Kidney epithelial cell (primary cell): ENCODE measurements around the gene LY6G5B. TPM values are rescaled to one million over a fixed set of nuclear protein-coding genes. Genes with fewer than 3 reads are reported as not detected.

Experiments used
- DNase-seq: peaks from one replicate; pipeline ENCODE4 v3.0.0-alpha.2; 2010; ENCODE audit warnings: low read depth
- H3K27me3 ChIP-seq: 2 replicates; pipeline ENCODE4 v1.6.0; 2011; ENCODE audit warnings: low read length; ENCODE audit not compliant: control insufficient read depth, insufficient read depth
- H3K36me3 ChIP-seq: 2 replicates; pipeline ENCODE4 v1.5.1; 2011; ENCODE audit warnings: low read length; ENCODE audit not compliant: control insufficient read depth, insufficient read depth
- H3K4me3 ChIP-seq: 2 replicates; pipeline ENCODE4 v1.5.1; 2011; ENCODE audit warnings: low read depth, mild to moderate bottlenecking, control low read depth, low read length
- total RNA-seq: library from RNA; depleted of rRNA; stranded (reverse); fragments of >200 nt; gene quantifications from 2 replicates; pipeline ENCODE4 v1.2.3, GENCODE V29; 2015
- TF ChIP-seq, protein P1 (sequence below): IDR thresholded peaks from 2 replicates; pipeline ENCODE4 v1.5.1; 2011; ENCODE audit warnings: mild to moderate bottlenecking, moderate library complexity, low read length, control low read depth, inconsistent platforms; ENCODE audit not compliant: insufficient read depth, poor library complexity, severe bottlenecking

Gene LY6G5B, protein sequence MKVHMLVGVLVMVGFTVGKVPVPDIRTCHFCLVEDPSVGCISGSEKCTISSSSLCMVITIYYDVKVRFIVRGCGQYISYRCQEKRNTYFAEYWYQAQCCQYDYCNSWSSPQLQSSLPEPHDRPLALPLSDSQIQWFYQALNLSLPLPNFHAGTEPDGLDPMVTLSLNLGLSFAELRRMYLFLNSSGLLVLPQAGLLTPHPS
- 2.8 and 6.0 TPM in 2 replicates for total RNA-seq

DNA sequence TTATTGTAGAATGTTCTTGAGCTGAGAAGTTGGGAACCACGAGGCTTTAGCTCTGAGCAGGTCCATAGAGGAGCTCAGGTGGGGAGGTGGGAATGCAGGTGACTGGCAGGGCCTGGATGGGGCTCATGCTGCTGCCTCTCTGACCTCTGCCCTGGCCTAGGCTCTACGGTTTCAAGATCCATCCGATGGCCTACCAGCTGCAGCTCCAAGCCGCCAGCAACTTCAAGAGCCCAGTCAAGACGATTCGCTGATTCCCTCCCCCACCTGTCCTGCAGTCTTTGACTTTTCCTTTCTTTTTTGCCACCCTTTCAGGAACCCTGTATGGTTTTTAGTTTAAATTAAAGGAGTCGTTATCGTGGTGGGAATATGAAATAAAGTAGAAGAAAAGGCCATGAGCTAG lies at the start of gene LY6G5B:
Gene LY6G5B, plus strand, starts transcription at position 301 of the 400 bp plus-strand sequence. CDS start 975 bp downstream, outside the sequence.
- no peaks in the 10 kb centered on the region for H3K27me3 ChIP-seq
- H3K36me3 ChIP-seq, result peaks cover 14% of the 10 kb centered on the region
- no peak within 1 kb of the TSS for H3K4me3 ChIP-seq
- TF ChIP-seq, protein P1, sequence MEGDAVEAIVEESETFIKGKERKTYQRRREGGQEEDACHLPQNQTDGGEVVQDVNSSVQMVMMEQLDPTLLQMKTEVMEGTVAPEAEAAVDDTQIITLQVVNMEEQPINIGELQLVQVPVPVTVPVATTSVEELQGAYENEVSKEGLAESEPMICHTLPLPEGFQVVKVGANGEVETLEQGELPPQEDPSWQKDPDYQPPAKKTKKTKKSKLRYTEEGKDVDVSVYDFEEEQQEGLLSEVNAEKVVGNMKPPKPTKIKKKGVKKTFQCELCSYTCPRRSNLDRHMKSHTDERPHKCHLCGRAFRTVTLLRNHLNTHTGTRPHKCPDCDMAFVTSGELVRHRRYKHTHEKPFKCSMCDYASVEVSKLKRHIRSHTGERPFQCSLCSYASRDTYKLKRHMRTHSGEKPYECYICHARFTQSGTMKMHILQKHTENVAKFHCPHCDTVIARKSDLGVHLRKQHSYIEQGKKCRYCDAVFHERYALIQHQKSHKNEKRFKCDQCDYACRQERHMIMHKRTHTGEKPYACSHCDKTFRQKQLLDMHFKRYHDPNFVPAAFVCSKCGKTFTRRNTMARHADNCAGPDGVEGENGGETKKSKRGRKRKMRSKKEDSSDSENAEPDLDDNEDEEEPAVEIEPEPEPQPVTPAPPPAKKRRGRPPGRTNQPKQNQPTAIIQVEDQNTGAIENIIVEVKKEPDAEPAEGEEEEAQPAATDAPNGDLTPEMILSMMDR, result no peak
- DNase-seq, result no peak

DNA sequence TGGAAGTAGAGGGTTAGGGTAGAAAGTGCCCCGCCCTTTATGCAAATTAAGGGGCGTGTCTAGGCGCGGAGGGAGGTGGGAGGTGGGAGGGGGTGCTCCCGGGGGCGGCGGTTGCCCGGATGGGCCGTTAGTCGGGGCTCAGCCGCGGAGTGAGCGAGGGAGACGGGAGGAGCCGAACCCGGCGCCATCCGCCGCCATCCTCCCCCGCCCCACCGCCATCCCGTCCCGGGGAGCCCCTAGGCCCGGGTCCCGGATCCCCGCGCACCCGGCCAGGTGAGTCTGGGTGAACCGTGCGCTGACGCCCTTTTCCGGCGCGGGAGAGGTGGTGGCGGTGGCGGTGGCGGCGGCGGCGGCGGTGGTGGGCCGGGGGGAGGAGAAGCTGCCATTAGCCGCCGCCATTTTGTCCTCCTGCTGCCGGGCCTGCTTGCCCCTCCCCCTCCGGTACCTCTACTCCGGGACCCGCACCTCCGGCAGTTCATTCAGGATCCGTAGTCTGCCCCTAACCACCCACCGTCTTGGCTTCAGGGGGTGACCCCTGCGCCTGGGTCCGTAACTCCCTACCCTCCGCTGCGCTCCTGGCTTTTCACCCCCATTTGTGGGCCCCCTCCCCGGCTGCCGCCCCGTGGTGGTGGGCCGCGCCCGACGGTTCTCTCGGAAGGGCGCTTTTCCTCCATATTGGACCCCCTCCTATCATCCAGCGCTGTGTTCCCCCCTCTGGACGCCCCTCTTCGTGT lies 49.0 kb upstream of the LY6G5B start, which contains the start of gene PRRC2A:
Gene PRRC2A, plus strand, starts transcription at position 130 of the 734 bp plus-strand sequence. CDS start 2,075 bp downstream, outside the sequence.
- peaks cover 6% of the 10 kb centered on the region for H3K36me3 ChIP-seq
- TF ChIP-seq, protein P1, result no peak
- no peak for DNase-seq
- H3K27me3 ChIP-seq, result no peaks in the 10 kb centered on the region
- peak within 1 kb of the TSS; percentile 100 for H3K4me3 ChIP-seq

DNA sequence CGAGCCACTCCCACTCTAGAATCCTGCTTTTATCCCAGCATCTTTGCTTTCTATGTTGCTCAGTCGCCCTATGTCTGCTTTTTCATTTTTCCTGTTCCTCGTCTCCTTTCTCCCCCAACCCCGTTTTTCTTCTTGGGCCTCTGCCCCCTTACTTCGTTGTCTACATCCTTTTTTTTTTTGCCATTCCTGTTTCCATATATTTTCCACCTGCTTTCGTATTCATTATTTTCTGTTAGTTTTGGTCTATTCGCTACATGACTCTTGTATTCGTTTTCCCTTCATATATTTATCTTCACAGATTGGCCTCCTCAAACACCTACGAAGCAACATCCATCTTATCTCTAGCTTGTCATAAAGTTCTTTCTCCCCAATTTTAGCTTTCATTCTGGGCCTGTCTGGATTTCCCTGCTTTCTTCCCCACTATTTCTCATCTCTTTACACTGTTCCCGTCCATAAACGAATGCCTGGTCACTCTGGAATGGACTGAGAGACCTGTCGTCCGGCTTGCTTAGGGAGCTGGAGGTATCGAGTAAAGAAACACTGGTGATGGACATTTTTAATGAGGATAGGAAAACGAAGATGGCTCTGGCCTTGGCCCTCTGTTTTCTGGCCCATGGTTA lies 48.3 kb upstream of the LY6G5B start:
- no peak for DNase-seq
- Histone ChIP-seq H3K27me3 (no peaks in the 10 kb centered on the region), H3K36me3 (peaks cover 7% of the 10 kb centered on the region), H3K4me3 (peak overlapping the region; percentile 100)
- TF ChIP-seq, protein P1, result no peak

DNA sequence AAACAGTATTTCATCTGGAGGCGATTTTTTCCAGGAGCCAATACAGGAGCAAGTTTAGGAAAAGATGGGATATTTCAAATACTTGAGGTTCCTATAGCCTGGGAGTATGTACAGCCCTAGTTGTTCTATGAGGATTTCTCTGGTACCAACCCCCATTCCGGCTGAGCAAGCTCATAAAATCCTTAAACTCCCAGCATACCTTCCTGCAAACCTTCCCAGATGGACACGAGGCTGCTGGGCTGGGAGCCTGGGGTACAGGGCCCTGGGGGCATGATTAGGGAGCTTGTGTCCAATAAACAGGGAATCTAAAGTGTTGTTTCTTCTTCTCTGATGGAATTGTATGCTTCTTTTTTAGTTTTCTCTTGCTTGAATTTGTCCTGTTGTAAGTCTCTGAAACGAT lies 47.8 kb upstream of the LY6G5B start:
- no peak for DNase-seq
- H3K36me3 ChIP-seq, result peaks cover 7% of the 10 kb centered on the region
- TF ChIP-seq, protein P1, result no peak

DNA sequence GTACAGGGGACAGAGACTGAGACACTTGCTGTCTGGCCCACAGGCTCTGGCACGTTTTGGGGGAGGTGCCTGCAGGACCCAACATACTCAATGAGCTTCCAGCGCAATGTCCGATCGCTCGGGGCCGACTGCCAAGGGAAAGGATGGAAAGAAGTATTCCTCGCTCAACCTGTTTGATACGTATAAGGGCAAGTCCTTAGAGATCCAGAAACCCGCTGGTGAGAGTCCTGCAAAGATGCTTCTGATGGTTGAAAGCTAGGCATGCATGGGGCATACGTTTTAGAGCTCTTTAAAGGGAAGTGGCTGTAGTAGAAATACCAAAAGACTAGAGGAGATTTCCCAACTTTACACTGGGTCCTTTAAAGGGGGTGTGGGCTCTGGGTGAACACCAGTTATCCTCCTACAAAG lies 47.1 kb upstream of the LY6G5B start:
- DNase-seq, result no peak
- H3K4me3 ChIP-seq, result peak overlapping the region; percentile 100
- H3K27me3 ChIP-seq, result no peaks in the 10 kb centered on the region
- H3K36me3 ChIP-seq, result peaks cover 7% of the 10 kb centered on the region
- TF ChIP-seq, protein P1, result no peak

More for the DNA sequence above, 47.8 kb upstream of the LY6G5B start:
- Histone ChIP-seq H3K27me3 (no peaks in the 10 kb centered on the region), H3K4me3 (peak overlapping the region; percentile 100)
